Measurements from ENCODE around the gene SRRM2.
A peak's percentile ranks its signal among the peaks of the same experiment; 100 is the strongest.

SRRM2 gene

GRCh38 chr16:2752035-2752849 is at the start of gene SRRM2:
TSS of gene SRRM2 (plus strand) at chr16:2752638. CDS start at chr16:2756365, 3,727 bp downstream.
- DNase-seq (ENCODE audit: low read depth): peak; percentile 67

GRCh38 chr16:2702871-2703745 is 49.3 kb upstream of the SRRM2 start:
- no peak for DNase-seq (ENCODE audit: low read depth)

- no peak for DNase-seq (ENCODE audit: low read depth)
These were observed 48.1 kb upstream of the SRRM2 start for GRCh38 chr16:2704166-2704982.

- DNase-seq (ENCODE audit: low read depth): no peak
These were observed 47.5 kb upstream of the SRRM2 start for GRCh38 chr16:2704983-2705275.

- no peak for DNase-seq (ENCODE audit: low read depth)
These were observed 47.1 kb upstream of the SRRM2 start for GRCh38 chr16:2705351-2705750.

- no peak for DNase-seq (ENCODE audit: low read depth)
These were observed 46.4 kb upstream of the SRRM2 start for GRCh38 chr16:2706085-2706484.

GRCh38 chr16:2706611-2707311 is 45.7 kb upstream of the SRRM2 start:
- no peak for DNase-seq (ENCODE audit: low read depth)

- no peak for DNase-seq (ENCODE audit: low read depth)
These were observed 44.8 kb upstream of the SRRM2 start for GRCh38 chr16:2707368-2708289.

GRCh38 chr16:2708290-2708639 is 44.2 kb upstream of the SRRM2 start:
- no peak for DNase-seq (ENCODE audit: low read depth)

- no peak for DNase-seq (ENCODE audit: low read depth)
These were observed 43.4 kb upstream of the SRRM2 start for GRCh38 chr16:2708955-2709587.

- DNase-seq (ENCODE audit: low read depth): no peak
These were observed 42.9 kb upstream of the SRRM2 start for GRCh38 chr16:2709588-2709984.

GRCh38 chr16:2710021-2710710 is 42.3 kb upstream of the SRRM2 start:
- DNase-seq (ENCODE audit: low read depth): no peak

- no peak for DNase-seq (ENCODE audit: low read depth)
These were observed 41.7 kb upstream of the SRRM2 start for GRCh38 chr16:2710711-2711231.

GRCh38 chr16:2711370-2712062 is 40.9 kb upstream of the SRRM2 start:
- DNase-seq (ENCODE audit: low read depth): no peak

GRCh38 chr16:2712063-2712441 is 40.4 kb upstream of the SRRM2 start:
- DNase-seq (ENCODE audit: low read depth): no peak

- DNase-seq (ENCODE audit: low read depth): no peak
These were observed 39.9 kb upstream of the SRRM2 start for GRCh38 chr16:2712546-2712945.

- no peak for DNase-seq (ENCODE audit: low read depth)
These were observed 38.9 kb upstream of the SRRM2 start for GRCh38 chr16:2713523-2713922.

GRCh38 chr16:2713985-2714774 is 38.3 kb upstream of the SRRM2 start:
- DNase-seq (ENCODE audit: low read depth): no peak
